MM.1S (cell line): Measurements from ENCODE around the gene STX8.

Experiments
- CTCF ChIP-seq: fragments of 300-600 bp; sonication (generic); IDR thresholded peaks from 2 replicates; pipeline ENCODE4 v1.5.1; 2016; ENCODE audit warnings: antibody characterized with exemption, low read length, mixed read lengths
- EZH2 ChIP-seq: fragments of 300-600 bp; sonication (generic); optimal IDR thresholded peaks from 2 replicates; pipeline ENCODE3; 2017; ENCODE audit warnings: low read depth, mild to moderate bottlenecking, antibody characterized with exemption, low read length, mixed read lengths
- EZH2phosphoT487 ChIP-seq: fragments of 300-600 bp; sonication (generic); IDR thresholded peaks from 2 replicates; pipeline ENCODE4 v1.6.1; 2018; ENCODE audit warnings: antibody characterized with exemption, low read length

GRCh38 chr17:9519583-9520272, 55.9 kb downstream of the STX8 start:
- TF ChIP-seq CTCF (no peak), EZH2 (no peak), EZH2phosphoT487 (no peak)
